Peyer's patch (tissue), 4 donors: ENCODE results near the gene RASA3.

ENCODE experiments used
- POLR2A ChIP-seq, 2 donors: fragments of 450-650 bp; IDR thresholded peaks; one replicate each; pipeline ENCODE4 v1.5.1; 2017; ENCODE audit warnings: antibody characterized with exemption in 2 of 2, mild to moderate bottlenecking in 2 of 2, moderate library complexity in 2 of 2
- TF ChIP-seq, protein P1 (sequence below), 6 experiments: fragments of 450-650 bp in 4 of 6; fragments of 200-600 bp in 2 of 6; sonication (generic) in 1 of 6; IDR thresholded peaks; one replicate each; pipeline ENCODE4 v1.5.1; 2017 to 2019; ENCODE audit warnings: antibody characterized with exemption in 6 of 6, mild to moderate bottlenecking in 3 of 6, moderate library complexity in 1 of 6

DNA sequence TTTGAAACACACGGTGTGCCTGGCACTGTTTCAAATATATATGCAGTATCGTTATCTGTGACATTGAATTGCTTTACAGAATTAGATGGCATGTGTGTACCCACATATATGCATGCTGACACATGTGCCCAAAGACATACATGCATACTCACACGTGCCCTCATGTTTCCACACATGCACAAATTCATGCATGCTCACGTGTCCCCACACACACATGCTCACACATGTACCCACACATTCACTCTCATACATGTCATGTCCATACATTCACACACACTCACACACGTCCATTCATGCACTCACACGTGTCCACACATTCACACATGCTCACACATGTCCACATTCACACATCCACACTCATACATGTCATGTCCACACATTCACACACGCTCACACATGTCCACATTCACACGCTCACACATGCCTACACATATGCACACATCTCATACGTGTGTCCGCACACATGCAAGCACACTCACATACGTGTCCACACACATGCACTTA lies 140.7 kb downstream of the RASA3 start:
- TF ChIP-seq, protein P1, sequence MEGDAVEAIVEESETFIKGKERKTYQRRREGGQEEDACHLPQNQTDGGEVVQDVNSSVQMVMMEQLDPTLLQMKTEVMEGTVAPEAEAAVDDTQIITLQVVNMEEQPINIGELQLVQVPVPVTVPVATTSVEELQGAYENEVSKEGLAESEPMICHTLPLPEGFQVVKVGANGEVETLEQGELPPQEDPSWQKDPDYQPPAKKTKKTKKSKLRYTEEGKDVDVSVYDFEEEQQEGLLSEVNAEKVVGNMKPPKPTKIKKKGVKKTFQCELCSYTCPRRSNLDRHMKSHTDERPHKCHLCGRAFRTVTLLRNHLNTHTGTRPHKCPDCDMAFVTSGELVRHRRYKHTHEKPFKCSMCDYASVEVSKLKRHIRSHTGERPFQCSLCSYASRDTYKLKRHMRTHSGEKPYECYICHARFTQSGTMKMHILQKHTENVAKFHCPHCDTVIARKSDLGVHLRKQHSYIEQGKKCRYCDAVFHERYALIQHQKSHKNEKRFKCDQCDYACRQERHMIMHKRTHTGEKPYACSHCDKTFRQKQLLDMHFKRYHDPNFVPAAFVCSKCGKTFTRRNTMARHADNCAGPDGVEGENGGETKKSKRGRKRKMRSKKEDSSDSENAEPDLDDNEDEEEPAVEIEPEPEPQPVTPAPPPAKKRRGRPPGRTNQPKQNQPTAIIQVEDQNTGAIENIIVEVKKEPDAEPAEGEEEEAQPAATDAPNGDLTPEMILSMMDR (IDR thresholded peaks at IDR 0.05) = no peak
- no peak for TF ChIP-seq POLR2A (IDR thresholded peaks at IDR 0.05)
